ENCODE measurements around the gene FAM83D. TPM values are rescaled to one million over a fixed set of nuclear protein-coding genes. Genes with fewer than 3 reads are reported as not detected.

FAM83D gene
- total RNA-seq, 1 experiment from 2014 or later = 48.1 TPM

DNA sequence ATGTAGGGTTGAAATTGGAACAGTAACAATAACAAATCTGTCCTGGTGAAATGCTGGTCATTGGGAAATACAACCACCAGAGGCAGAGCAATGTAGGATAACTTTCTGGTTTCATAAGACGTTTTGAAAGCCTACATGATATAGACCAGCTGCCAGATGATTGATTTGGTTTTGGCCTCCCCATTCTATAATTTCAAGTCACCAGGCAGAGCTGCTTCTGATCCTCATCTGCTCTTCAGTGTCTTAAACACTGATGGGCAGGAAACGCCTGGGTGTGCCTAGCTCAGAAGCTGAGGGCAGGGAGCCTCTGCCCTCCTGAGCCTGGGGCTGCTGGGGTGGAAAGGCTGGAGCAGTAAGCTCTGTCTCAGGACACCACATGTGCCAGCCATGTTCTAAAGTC lies 60.4 kb downstream of the FAM83D start:
- Histone ChIP-seq H4K8ac (replicated peaks; ENCODE audit: insufficient read length, low read depth, low read length) (no peak overlapping the region), H3K9ac (ENCODE audit: extremely low read depth, insufficient read length, low read length) (no peak overlapping the region), H2BK120ac (ENCODE audit: low read depth, low read length, poor library complexity, severe bottlenecking) (no peak overlapping the region), H4K20me1 (ENCODE audit: control insufficient read depth, insufficient read depth, insufficient read length) (no peaks in the 10 kb centered on the region), H3K23ac (ENCODE audit: insufficient read length, low read depth, low read length) (no peak overlapping the region), H3K27ac (ENCODE audit: insufficient read length, low read depth, low read length) (no peak overlapping the region), H3K79me1 (ENCODE audit: insufficient read depth, low read depth, low read length, poor library complexity, severe bottlenecking) (no peaks in the 10 kb centered on the region), H2BK5ac (ENCODE audit: insufficient read length, low read length) (no peak overlapping the region), H3K27me3 (ENCODE audit: insufficient read depth, low read length) (no peaks in the 10 kb centered on the region), H3K56ac (ENCODE audit: insufficient read length, low read depth, low read length) (no peak overlapping the region), H4K91ac (ENCODE audit: insufficient read length, low read depth, low read length) (no peak overlapping the region), H3T11ph (ENCODE audit: low read length) (no peak overlapping the region), H4K5ac (ENCODE audit: insufficient read length, low read depth, low read length) (no peak overlapping the region), H2AK5ac (ENCODE audit: insufficient read length, low read length) (no peak overlapping the region), H2BK12ac (ENCODE audit: insufficient read length, low read depth, low read length) (no peak overlapping the region), H3K4me1 (ENCODE audit: insufficient read depth, low read length) (no peaks in the 10 kb centered on the region; the same call in 1 of the 2 replicates), H2AFZ (ENCODE audit: low read length) (no peak overlapping the region), H3K23me2 (ENCODE audit: insufficient read length, low read depth, low read length, poor library complexity, severe bottlenecking) (no peaks in the 10 kb centered on the region), H3K79me2 (ENCODE audit: insufficient read depth, low read length) (no peaks in the 10 kb centered on the region), H3K9me3 (ENCODE audit: control insufficient read depth, low read depth, low read length) (no peaks in the 10 kb centered on the region), H3K4ac (ENCODE audit: low read depth, low read length) (no peak overlapping the region), H3K14ac (ENCODE audit: insufficient read depth, low read length) (no peak overlapping the region; the same call in 1 of the 2 replicates), H3K4me2 (ENCODE audit: insufficient read depth, insufficient read length, low read length) (no peak overlapping the region), H2BK20ac (ENCODE audit: low read depth, low read length, poor library complexity, severe bottlenecking) (no peak overlapping the region), H3K18ac (ENCODE audit: insufficient read length, low read depth, low read length) (no peak overlapping the region), H2BK15ac (ENCODE audit: low read depth, low read length) (no peak overlapping the region)
- peaks cover 13 to 21% of the 10 kb centered on the region in 2 experiments for H3K4me1 Mint-ChIP-seq
- no peak for TF ChIP-seq CTCF (conservative IDR thresholded peaks at IDR 0.05)
- H3K36me3 Mint-ChIP-seq (ENCODE audit: insufficient read depth in 1 of 3, low read depth in 3 of 3) = peaks cover 12 to 27% (median 22%) of the 10 kb centered on the region in 3 experiments
- WGBS (ENCODE audit: extremely low coverage, insufficient read length, low lambda C conversion rate) = no CpG with 5 or more reads among the region's 2 CpGs
- no peaks in the 10 kb centered on the region for H3K9me3 Mint-ChIP-seq
- DNase-seq = no peak
- no peaks in the 10 kb centered on the region for H3K27me3 Mint-ChIP-seq (ENCODE audit: low read depth)
- H3K27ac Mint-ChIP-seq = peak overlapping the region in 1 of 3 experiments; percentile 61; a peak in 1 of 7 replicates
- no peak overlapping the region for H3K4me3 Mint-ChIP-seq
